ENCODE data around the gene ARL8B. TPM values are rescaled to one million over a fixed set of nuclear protein-coding genes. Genes with fewer than 3 reads are reported as not detected.

Gene ARL8B
- total RNA-seq, 3 donors from 2014 or later: 47.2 to 68.5 (median 52.3) TPM

DNA sequence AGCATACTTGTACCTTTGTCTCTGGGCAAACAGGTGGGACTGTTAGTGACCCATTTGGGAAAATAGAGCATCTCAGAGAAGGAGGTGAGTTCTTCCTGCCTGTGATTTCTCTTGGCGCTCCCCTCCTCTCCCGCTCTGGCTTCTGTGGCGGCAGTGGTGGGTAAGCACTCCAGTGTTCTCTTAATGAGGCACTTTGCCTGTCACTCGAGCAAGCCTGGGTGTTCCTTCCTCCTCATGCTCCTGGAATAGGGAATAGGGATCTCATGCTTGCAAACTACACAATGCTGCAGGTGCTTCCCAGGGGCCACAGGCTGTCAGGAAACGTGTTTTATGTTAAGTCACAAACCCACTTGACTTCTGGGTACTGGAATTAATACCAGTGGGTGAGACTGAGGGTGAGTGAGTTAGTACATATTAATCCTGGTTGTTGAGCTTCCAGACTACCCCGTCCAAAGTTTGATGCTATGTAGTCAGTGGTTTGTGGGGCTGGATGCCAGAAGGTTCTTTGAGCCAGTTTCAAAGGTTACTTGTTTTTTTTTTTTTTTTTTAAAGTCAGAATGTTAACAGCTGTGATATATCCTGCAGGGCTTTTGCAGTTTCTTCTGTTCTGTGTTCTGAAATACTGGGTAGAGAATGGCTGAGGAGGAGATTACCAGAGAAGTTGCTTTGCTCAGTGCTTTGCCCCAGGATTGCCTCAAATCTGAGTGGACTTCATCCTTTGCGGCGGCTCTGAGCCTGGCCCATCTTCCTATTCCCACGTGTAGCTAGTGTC, 95.9 kb downstream of the ARL8B start:
- H3K4me3 ChIP-seq: no peak overlapping the region
- no peaks in the 10 kb centered on the region for H3K4me1 ChIP-seq
- H3K27me3 ChIP-seq: no peaks in the 10 kb centered on the region
- H3K9me3 ChIP-seq: no peaks in the 10 kb centered on the region
- TF ChIP-seq, protein P1, sequence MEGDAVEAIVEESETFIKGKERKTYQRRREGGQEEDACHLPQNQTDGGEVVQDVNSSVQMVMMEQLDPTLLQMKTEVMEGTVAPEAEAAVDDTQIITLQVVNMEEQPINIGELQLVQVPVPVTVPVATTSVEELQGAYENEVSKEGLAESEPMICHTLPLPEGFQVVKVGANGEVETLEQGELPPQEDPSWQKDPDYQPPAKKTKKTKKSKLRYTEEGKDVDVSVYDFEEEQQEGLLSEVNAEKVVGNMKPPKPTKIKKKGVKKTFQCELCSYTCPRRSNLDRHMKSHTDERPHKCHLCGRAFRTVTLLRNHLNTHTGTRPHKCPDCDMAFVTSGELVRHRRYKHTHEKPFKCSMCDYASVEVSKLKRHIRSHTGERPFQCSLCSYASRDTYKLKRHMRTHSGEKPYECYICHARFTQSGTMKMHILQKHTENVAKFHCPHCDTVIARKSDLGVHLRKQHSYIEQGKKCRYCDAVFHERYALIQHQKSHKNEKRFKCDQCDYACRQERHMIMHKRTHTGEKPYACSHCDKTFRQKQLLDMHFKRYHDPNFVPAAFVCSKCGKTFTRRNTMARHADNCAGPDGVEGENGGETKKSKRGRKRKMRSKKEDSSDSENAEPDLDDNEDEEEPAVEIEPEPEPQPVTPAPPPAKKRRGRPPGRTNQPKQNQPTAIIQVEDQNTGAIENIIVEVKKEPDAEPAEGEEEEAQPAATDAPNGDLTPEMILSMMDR (IDR thresholded peaks at IDR 0.05): no peak
- TF ChIP-seq POLR2AphosphoS5 (IDR thresholded peaks at IDR 0.05): no peak
- no peak for TF ChIP-seq POLR2A (IDR thresholded peaks at IDR 0.05)
- intact Hi-C loops (cut with DNase I; ENCODE audit: low total_unique reads): no loop called here
- no peak for DNase-seq (ENCODE audit: low spot score in 2 of 2)
- H3K36me3 ChIP-seq: peaks cover 4% of the 10 kb centered on the region
- H3K27ac ChIP-seq: no peak overlapping the region

DNA sequence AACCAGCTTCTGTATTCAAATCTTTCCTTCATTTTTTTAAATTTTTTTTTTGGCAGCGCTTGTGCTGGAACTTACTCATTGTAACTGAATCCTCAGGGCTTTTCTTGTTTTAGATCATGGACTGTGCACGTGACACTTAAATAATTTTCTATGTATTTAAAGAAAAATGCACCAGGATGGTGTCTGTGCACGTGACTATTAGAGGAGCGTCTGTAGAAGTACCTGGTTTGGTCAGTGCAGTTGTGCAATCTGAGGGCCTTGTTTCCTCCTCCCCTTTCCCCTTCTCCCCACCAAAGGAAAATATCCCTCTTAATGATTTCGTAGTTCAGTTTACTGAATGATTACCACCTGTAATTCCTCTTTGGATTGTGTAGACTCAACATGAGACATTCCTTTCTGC, 96.7 kb downstream of the ARL8B start:
- H3K27me3 ChIP-seq: no peaks in the 10 kb centered on the region
- peaks cover 4% of the 10 kb centered on the region for H3K36me3 ChIP-seq
- no peaks in the 10 kb centered on the region for H3K4me1 ChIP-seq
- intact Hi-C loops (cut with DNase I; ENCODE audit: low total_unique reads): no loop called here
- H3K9me3 ChIP-seq: no peaks in the 10 kb centered on the region
- TF ChIP-seq POLR2A (IDR thresholded peaks at IDR 0.05): no peak
- TF ChIP-seq, protein P1 (IDR thresholded peaks at IDR 0.05): no peak
- TF ChIP-seq POLR2AphosphoS5 (IDR thresholded peaks at IDR 0.05): no peak
- H3K27ac ChIP-seq: no peak overlapping the region
- no peak for DNase-seq (ENCODE audit: low spot score in 2 of 2)
- H3K4me3 ChIP-seq: no peak overlapping the region

DNA sequence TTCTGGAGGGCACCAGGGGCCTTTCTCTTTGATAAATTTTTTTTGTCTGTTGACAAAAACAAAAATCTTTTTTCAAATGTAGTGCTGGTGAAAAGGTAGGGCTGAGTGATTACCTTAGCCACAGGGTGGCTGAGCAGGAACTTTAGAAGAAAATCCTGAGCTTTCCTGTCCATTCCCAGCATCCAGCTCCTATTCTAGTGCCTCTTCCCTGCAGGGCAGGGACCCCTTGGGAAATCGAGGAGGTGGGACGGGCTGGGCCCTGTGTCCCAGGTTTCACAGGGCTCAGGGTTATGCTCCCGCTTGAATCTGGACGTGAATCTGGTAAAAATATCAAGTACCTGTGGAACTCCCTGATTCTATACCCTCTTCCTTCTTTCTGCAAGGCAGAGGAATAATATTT, 97.1 kb downstream of the ARL8B start:
- Histone ChIP-seq H3K36me3 (peaks cover 4% of the 10 kb centered on the region), H3K27me3 (no peaks in the 10 kb centered on the region), H3K9me3 (no peaks in the 10 kb centered on the region), H3K4me1 (no peaks in the 10 kb centered on the region), H3K27ac (no peak overlapping the region), H3K4me3 (no peak overlapping the region)
- TF ChIP-seq, protein P1 (IDR thresholded peaks at IDR 0.05): no peak
- TF ChIP-seq POLR2AphosphoS5 (IDR thresholded peaks at IDR 0.05): no peak
- DNase-seq (ENCODE audit: low spot score in 2 of 2): no peak
- intact Hi-C loops (cut with DNase I; ENCODE audit: low total_unique reads): no loop called here

DNA sequence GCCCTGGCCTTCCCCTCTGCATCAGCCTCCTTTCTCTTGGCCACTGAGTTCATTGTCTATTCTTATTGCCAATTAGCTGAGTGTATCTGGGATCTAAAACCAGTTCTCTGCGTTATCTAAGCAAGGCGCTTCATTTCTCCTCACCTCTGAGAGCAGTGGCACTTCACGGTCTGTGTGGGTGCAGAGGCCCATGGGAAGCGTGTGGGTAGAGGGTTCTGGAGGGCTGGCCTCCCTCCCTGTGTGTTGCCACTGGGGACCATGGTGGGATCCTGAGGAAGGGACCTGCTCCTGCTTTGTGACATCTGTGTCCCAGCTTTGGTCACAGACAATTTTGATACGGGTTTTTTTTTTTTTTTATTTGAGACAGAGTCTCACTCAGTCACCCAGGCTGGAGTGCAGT, 98.1 kb downstream of the ARL8B start:
- no peak overlapping the region for H3K4me3 ChIP-seq
- no peak for DNase-seq (ENCODE audit: low spot score in 2 of 2)
- intact Hi-C loops (cut with DNase I; ENCODE audit: low total_unique reads): no loop called here
- no peak overlapping the region for H3K27ac ChIP-seq
- peaks cover 4% of the 10 kb centered on the region for H3K36me3 ChIP-seq
- TF ChIP-seq POLR2AphosphoS5 (IDR thresholded peaks at IDR 0.05) (no peak), POLR2A (IDR thresholded peaks at IDR 0.05) (no peak)
- TF ChIP-seq, protein P1 (IDR thresholded peaks at IDR 0.05): no peak
- no peaks in the 10 kb centered on the region for H3K4me1 ChIP-seq
- no peaks in the 10 kb centered on the region for H3K9me3 ChIP-seq
- no peaks in the 10 kb centered on the region for H3K27me3 ChIP-seq

DNA sequence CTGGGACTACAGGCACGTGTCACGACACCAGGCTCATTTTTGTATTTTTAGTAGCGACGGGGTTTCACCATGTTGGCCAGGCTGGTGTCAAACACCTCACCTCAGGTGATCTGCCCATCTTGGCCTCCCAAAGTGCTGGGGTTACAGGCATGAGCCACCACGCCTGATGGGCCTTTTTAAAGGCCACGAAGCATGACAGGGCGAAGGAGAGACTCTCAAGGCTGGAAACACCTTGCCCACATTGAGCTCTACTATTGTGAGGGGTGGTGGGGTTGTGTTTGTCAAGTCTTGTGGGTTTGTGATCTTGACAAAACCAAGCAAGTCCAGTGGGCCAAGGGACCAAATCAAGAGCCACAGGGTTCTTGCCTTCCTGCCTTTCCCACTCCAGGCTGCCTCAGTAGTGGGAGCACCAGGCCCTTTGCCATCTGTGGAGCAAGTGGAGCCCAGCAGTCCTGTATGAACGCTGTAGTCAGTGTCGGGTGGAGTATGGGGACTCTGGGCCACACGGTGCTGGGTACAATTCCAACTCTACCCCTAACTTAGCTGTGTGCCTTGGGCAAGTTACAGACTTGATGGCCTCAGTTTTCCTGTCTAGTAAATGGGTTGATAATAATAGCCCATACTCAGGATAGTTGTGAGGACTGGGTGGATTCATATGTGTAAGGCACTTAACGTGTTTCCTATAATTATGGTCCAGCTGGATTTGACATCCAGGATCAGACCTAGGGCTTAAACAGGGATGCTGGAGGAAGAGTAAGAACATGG, 98.8 kb downstream of the ARL8B start:
- H3K9me3 ChIP-seq: no peaks in the 10 kb centered on the region
- no peak overlapping the region for H3K4me3 ChIP-seq
- no peak overlapping the region for H3K27ac ChIP-seq
- TF ChIP-seq POLR2A (IDR thresholded peaks at IDR 0.05): no peak
- TF ChIP-seq, protein P1 (IDR thresholded peaks at IDR 0.05): no peak
- no peak for TF ChIP-seq POLR2AphosphoS5 (IDR thresholded peaks at IDR 0.05)
- no peaks in the 10 kb centered on the region for H3K4me1 ChIP-seq
- no peak for DNase-seq (ENCODE audit: low spot score in 2 of 2)
- H3K36me3 ChIP-seq: peaks cover 4% of the 10 kb centered on the region
- no peaks in the 10 kb centered on the region for H3K27me3 ChIP-seq
- intact Hi-C loops (cut with DNase I; ENCODE audit: low total_unique reads): no loop called here

Measured in breast epithelium (tissue), 4 donors.